Activated T-cell treated with anti-CD3 and anti-CD28 coated beads for 24 hours (primary cell): ENCODE measurements around the gene SMIM10L2A.
A peak's percentile ranks its signal among the peaks of the same experiment; 100 is the strongest.
"Not testable (repeated sequence)": the region's sequence is repeated elsewhere in the genome, so short reads cannot be mapped to it uniquely, and the experiment has no call there.

Source experiments
- DNase-seq: peaks from one replicate; pipeline ENCODE4 v3.0.0-alpha.2; 2020; ENCODE audit warnings: low read depth

Gene SMIM10L2A

DNA sequence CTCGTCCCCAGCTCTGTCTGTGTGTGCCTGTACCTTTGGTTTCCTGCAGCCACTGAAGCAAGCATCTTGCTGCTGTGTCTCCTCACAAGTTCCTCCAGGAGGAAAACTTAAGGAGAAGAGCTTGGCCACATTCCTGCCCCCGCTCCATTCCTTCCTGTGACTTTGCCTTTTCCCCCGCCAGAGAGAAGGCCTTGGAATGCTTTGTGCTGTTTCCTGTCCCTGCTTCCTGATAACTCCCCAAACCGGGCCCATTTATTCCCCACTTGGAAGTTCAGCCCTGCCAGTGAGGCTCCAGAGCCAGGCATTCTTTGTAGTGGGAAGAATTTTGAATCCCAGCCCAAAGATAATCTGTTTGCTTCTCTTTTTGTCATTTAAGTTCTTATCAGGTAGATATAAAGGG, 33.1 kb downstream of the SMIM10L2A start:
- DNase-seq = no peak

DNA sequence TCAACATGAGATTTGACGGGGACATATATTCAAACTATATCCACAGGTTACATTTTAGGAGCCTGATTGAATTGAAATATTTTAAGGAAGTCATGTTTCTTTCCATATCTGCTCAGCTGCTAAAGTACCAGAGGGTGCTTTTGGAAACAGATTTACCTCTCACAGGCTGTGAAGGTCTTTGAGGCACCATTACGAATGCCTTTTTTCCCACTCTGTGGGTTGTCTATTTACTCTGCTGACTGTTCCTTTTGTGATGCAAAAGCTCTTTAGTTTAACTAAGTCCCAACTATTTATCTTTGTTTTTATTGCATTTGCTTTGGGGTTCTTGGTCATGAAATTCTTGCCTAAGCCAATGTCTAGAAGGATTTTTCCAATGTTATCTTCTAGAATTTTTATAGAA, 40.0 kb downstream of the SMIM10L2A start:
- not testable (repeated sequence) for DNase-seq

DNA sequence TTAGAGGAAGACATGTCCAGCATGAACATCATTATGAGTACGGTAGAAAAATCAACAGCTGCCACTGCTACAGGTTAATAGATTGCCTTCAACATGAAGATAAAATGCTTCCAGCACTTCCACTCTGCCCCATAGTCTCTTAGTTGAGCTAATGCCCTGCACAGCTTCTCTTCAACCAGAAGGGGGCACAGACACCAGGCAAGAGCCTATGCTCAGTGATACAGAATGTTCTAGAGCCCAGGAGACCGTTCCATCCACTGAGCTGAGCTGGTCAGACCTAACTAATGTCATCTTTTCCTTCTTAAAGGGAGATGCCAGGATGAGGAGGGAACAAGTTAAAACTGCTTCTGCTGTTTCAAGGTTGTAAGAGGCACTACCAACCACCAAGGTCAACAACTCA, 42.2 kb downstream of the SMIM10L2A start:
- DNase-seq = no peak

DNA sequence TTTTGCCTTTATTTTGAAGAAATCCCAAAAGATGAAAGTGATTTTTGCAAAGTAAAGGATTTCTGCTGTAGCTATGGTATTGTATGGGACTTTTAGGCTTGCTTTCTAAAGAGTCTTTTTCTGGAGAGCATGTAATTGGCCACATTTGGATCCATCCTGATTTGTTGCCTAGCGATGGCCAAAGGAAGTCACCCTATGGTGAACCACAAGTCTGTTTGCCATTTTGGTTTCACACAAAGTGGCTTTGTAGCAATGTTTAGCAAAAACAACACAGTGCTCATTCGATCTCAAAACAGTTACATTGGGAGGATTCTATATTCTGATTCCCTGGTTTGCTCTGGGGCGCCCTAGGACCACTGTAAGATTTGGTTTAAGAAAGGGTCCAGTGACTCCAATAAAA, 54.6 kb downstream of the SMIM10L2A start:
- DNase-seq = no peak

DNA sequence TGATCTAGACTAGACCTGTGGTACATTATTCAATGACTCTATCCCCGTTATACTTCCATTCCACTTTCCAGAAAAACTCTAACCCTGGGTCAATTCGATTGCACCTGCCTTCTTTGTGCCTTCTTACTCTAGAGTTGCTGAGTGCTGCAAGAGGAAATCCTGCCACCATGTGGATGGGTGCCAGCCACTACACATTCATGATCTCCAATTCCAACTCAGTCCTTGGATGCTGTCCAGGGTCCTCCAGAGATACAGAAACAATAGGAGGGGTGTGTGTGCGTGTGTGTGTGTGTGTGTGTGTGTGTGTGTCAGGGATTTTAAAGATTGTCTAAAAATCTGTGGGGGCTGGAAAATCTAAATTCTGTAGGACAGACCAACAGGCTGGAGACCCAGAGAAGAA, 55.8 kb downstream of the SMIM10L2A start:
- peak; percentile 17 for DNase-seq
